ENCODE data around the gene HPS1. TPM values are rescaled to one million over a fixed set of nuclear protein-coding genes. Genes with fewer than 3 reads are reported as not detected.

Gene HPS1
- total and polyA plus RNA-seq, 10 of the 15 experiments (the other 5 are each of a cell fraction or from before 2014, with no cell fraction given), result 27.1 to 138 (median 54.8) TPM

- Histone ChIP-seq H3K36me3 (ENCODE audit: control insufficient read depth in 2 of 2, insufficient read depth in 2 of 2, low read length in 1 of 2) (peaks cover 0 to 1% of the 10 kb centered on the region in 2 experiments; a peak in 1 of 4 replicates), H2AFZ (ENCODE audit: control insufficient read depth, low read depth, low read length) (no peak overlapping the region), H3K27ac (ENCODE audit: control insufficient read depth, insufficient read depth) (no peak overlapping the region), H3K79me2 (ENCODE audit: control insufficient read depth, insufficient read depth, low read length) (no peaks in the 10 kb centered on the region), H3K9me3 (replicated peaks; ENCODE audit: control insufficient read depth, insufficient read depth, low read length) (no peaks in the 10 kb centered on the region; the same call in 2 of the 3 replicates), H4K20me1 (ENCODE audit: control insufficient read depth, insufficient read depth) (no peaks in the 10 kb centered on the region; the same call in 1 of the 2 replicates), H3K9ac (ENCODE audit: control insufficient read depth, insufficient read depth, low read length) (no peak overlapping the region), H3K4me3 (no peak overlapping the region), H3K4me2 (ENCODE audit: control insufficient read depth, insufficient read depth) (no peak overlapping the region), H3K4me1 (ENCODE audit: control insufficient read depth, insufficient read depth, low read length) (no peaks in the 10 kb centered on the region), H3K27me3 (replicated peaks in 1 of 2; ENCODE audit: control insufficient read depth in 2 of 2, insufficient read depth in 2 of 2, low read length in 1 of 2) (no peaks in the 10 kb centered on the region)
- no peak for ATAC-seq
- CTCF ChIA-PET, result no interaction called here
- intact Hi-C loops (cut with micrococcal nuclease; ENCODE audit: unreplicated experiment), result no loop called here
- TF ChIP-seq CHD2 (IDR thresholded peaks at IDR 0.05; ENCODE audit: borderline replicate concordance, low read depth, low read length), result no peak
- no peak for TF ChIP-seq ZSCAN29 (IDR thresholded peaks at IDR 0.05)
- TF ChIP-seq PML (IDR thresholded peaks at IDR 0.05; ENCODE audit: low read length), result no peak
- no peak for TF ChIP-seq BCLAF1 (IDR thresholded peaks at IDR 0.05)
- TF ChIP-seq ELK1 (IDR thresholded peaks at IDR 0.05; ENCODE audit: low read depth, low read length), result no peak
- no peak for TF ChIP-seq CEBPZ (IDR thresholded peaks at IDR 0.05; ENCODE audit: low read depth, low read length)
- TF ChIP-seq RUNX3 (IDR thresholded peaks at IDR 0.05; ENCODE audit: low read length), result no peak
- no peak for TF ChIP-seq NR2C1 (IDR thresholded peaks at IDR 0.05)
- TF ChIP-seq JUND (IDR thresholded peaks at IDR 0.05; ENCODE audit: low read depth, low read length), result no peak
- no peak for TF ChIP-seq E4F1 (IDR thresholded peaks at IDR 0.05; ENCODE audit: borderline replicate concordance, partially characterized antibody)
- RAD21 ChIA-PET (ENCODE audit: unreplicated experiment), result no interaction called here
- BruUV-seq (replicated peaks), result no TSS peak
- FAIRE-seq, result no peak
- 55% methylated on average over 8 of the region's 8 CpGs for WGBS (ENCODE audit: insufficient coverage, insufficient replicate concordance, low lambda C conversion rate, missing lambda C conversion rate)
- no peak for DNase-seq (ENCODE audit: low read depth, low spot score)
- POLR2A ChIA-PET, result no interaction called here
- SMC1A ChIA-PET (ENCODE audit: uncharacterized antibody, unreplicated experiment), result interaction anchor here (0.6 to 0.7 kb wide), 2 partner anchors 52 to 328 kb away, joined by 3 read pairs; no protein-coding TSS in a partner anchor
- in situ Hi-C loops (cut with MboI), result no loop called here
Observed at GRCh38 chr10:98380493-98381339, 66.0 kb downstream of the HPS1 start.
